ENCODE data around the gene IER3IP1. TPM values are rescaled to one million over a fixed set of nuclear protein-coding genes. Genes with fewer than 3 reads are reported as not detected.

The IER3IP1 gene
- total RNA-seq, 2 donors from 2014 or later, result 10.5 to 14.5 TPM

- Histone ChIP-seq H3K4me3 (no peak overlapping the region), H3K4me1 (no peaks in the 10 kb centered on the region), H3K27ac (no peak overlapping the region), H3K9ac (ENCODE audit: low read depth in 2 of 2, low read length in 2 of 2) (peak overlapping the region in 1 of 2 donors; percentile 92), H3K9me3 (no peaks in the 10 kb centered on the region), H3K36me3 (no peaks in the 10 kb centered on the region), H3K27me3 (no peaks in the 10 kb centered on the region)
- no peak for DNase-seq
- TF ChIP-seq, protein P1, sequence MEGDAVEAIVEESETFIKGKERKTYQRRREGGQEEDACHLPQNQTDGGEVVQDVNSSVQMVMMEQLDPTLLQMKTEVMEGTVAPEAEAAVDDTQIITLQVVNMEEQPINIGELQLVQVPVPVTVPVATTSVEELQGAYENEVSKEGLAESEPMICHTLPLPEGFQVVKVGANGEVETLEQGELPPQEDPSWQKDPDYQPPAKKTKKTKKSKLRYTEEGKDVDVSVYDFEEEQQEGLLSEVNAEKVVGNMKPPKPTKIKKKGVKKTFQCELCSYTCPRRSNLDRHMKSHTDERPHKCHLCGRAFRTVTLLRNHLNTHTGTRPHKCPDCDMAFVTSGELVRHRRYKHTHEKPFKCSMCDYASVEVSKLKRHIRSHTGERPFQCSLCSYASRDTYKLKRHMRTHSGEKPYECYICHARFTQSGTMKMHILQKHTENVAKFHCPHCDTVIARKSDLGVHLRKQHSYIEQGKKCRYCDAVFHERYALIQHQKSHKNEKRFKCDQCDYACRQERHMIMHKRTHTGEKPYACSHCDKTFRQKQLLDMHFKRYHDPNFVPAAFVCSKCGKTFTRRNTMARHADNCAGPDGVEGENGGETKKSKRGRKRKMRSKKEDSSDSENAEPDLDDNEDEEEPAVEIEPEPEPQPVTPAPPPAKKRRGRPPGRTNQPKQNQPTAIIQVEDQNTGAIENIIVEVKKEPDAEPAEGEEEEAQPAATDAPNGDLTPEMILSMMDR (IDR thresholded peaks at IDR 0.05), result no peak
- intact Hi-C loops (cut with DNase I), result no loop called here
Observed at GRCh38 chr18:47151439-47151838, 24.7 kb downstream of the IER3IP1 start.

DNA sequence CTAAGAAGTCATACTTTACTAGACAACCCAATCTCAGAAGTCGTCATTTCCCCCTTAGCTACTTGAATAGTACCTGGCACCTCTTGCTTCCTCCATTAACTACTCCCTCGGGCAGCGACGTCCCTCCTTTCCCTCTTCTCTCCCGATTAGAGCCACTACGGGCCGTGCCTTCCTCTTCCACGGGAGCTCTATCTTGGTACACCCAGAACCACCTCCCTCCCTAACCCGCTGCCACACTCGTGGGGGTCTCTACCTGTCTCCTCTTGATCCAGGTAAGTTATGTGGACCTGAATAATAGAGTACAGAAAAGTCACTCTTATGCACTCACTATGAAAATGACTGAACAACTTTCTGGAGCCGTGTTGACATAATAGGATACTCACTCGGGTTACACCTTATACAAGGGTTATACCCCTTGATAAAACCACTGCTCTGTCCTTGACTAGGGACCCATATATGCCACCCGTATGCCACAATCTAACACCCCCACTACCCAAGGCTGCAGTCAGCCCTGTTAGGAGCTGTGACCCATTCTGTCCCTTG lies 25.3 kb downstream of the IER3IP1 start:
- H3K4me3 ChIP-seq, result peak overlapping the region; percentile 72
- no peaks in the 10 kb centered on the region for H3K36me3 ChIP-seq
- H3K9ac ChIP-seq (ENCODE audit: low read depth in 2 of 2, low read length in 2 of 2), result peak overlapping the region; percentile 91 to 92
- intact Hi-C loops (cut with DNase I), result no loop called here
- no peaks in the 10 kb centered on the region for H3K4me1 ChIP-seq
- DNase-seq, result peak; percentile 34
- TF ChIP-seq, protein P1 (IDR thresholded peaks at IDR 0.05), result no peak
- no peaks in the 10 kb centered on the region for H3K27me3 ChIP-seq
- peak overlapping the region; percentile 88 for H3K27ac ChIP-seq
- H3K9me3 ChIP-seq, result no peaks in the 10 kb centered on the region

- Histone ChIP-seq H3K9ac (ENCODE audit: low read depth in 2 of 2, low read length in 2 of 2) (peak within 1 kb of the TSS; percentile 91 to 92), H3K4me3 (peak within 1 kb of the TSS; percentile 72), H3K9me3 (no peaks in the 10 kb centered on the region), H3K36me3 (no peaks in the 10 kb centered on the region), H3K27ac (peak within 1 kb of the TSS; percentile 88), H3K27me3 (no peaks in the 10 kb centered on the region), H3K4me1 (no peaks in the 10 kb centered on the region)
- peak; percentile 87 for DNase-seq
- TF ChIP-seq, protein P1 (IDR thresholded peaks at IDR 0.05), result no peak
- intact Hi-C loops (cut with DNase I), result no loop called here
Observed at GRCh38 chr18:47150029-47150823, 25.9 kb downstream of the IER3IP1 start, which contains the start of gene HDHD2. TSS of gene HDHD2 (minus strand) at chr18:47150500. CDS start at chr18:47136439, 14,061 bp downstream.

DNA sequence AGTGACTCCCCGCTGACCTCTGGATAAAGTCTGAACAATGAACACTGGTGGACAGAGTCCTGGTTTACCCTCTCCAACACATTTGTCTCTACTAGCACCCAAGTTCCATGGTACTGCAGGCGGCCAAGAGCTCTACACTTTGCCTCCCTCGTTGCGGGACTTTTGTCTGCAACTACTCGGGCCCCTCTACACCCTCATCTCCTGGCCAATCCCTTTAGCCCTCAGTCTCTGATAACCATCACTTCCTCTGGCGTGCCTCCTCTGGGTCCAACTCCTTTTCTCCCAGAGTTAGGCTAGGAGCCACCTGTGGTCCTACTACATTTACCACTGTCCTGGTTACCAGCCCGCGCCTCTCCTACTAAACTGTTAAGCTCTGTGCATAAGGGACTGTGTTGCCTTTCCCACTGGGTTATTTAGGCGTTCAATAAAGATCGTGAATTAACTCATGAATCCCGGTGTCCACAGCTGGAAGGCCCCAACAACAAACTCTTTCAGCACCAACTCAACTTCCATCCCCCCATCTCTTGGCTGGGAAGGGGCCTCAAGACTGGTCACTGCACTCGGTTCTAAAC lies 26.6 kb downstream of the IER3IP1 start:
- H3K27ac ChIP-seq, result peak overlapping the region; percentile 88
- no peaks in the 10 kb centered on the region for H3K36me3 ChIP-seq
- no peaks in the 10 kb centered on the region for H3K4me1 ChIP-seq
- no peaks in the 10 kb centered on the region for H3K9me3 ChIP-seq
- peak overlapping the region; percentile 91 to 92 for H3K9ac ChIP-seq (ENCODE audit: low read depth in 2 of 2, low read length in 2 of 2)
- DNase-seq, result peak; percentile 18
- intact Hi-C loops (cut with DNase I), result no loop called here
- H3K4me3 ChIP-seq, result peak overlapping the region; percentile 72
- TF ChIP-seq, protein P1 (IDR thresholded peaks at IDR 0.05), result no peak
- no peaks in the 10 kb centered on the region for H3K27me3 ChIP-seq

GRCh38 chr18:47146206-47146605 lies 30.0 kb downstream of the IER3IP1 start:
- no peaks in the 10 kb centered on the region for H3K9me3 ChIP-seq
- no peak for DNase-seq

More at GRCh38 chr18:47146206-47146605, 30.0 kb downstream of the IER3IP1 start:
- Histone ChIP-seq H3K4me3 (no peak overlapping the region), H3K27ac (no peak overlapping the region), H3K9ac (ENCODE audit: low read depth in 2 of 2, low read length in 2 of 2) (no peak overlapping the region), H3K4me1 (no peaks in the 10 kb centered on the region), H3K36me3 (no peaks in the 10 kb centered on the region), H3K27me3 (no peaks in the 10 kb centered on the region)
- TF ChIP-seq, protein P1 (IDR thresholded peaks at IDR 0.05), result no peak
- intact Hi-C loops (cut with DNase I), result no loop called here

All from colonic mucosa (tissue), 4 donors.